Measurements from ENCODE around the gene RERG. TPM values are rescaled to one million over a fixed set of nuclear protein-coding genes. Genes with fewer than 3 reads are reported as not detected.

The RERG gene
- total RNA-seq, 2 donors from 2014 or later = not detected

DNA sequence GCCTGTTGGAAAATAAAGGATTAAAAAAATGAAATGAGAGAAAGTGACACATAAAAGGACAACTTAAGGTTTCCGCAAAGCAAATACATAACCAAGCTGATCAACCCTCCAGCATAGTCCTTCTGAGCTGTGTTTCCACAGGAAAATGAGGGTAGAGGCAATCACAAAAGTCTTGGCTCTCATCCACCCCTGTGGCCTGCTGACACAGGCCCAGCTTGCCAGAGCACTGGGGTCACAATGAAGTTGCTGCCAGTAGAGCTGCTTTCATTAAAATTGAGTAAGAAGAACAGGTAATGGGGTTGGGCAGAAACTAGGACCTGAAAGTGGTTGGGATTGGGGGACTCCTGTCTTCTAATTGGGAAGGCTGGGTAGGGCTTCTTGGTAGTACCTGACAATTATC, 65.9 kb downstream of the RERG start:
- Mint-ChIP-seq H3K4me3 (no peak overlapping the region), H3K9me3 (no peaks in the 10 kb centered on the region)

DNA sequence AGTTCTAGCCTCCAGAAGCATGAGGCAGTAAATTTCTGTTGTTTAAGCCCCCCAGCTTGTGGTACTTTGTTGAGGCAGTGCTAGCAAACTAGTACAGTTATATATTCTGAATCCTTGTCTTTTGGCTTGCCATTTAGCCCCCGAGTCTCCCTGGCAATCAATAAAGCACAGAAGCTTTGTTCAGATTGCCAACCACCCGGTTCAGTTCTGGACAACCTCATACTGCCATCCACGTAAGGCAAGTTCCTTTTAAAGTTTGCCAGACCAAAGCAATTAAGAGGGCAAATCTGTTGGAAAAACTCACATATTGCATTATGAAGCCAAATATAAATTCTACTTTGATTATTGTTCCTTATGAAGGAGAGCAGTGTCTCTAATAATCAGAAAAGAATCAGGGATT, 67.1 kb downstream of the RERG start:
- Mint-ChIP-seq H3K4me3 (no peak overlapping the region), H3K36me3 (ENCODE audit: low read depth) (no peaks in the 10 kb centered on the region), H3K9me3 (no peaks in the 10 kb centered on the region), H3K27me3 (peaks cover 22% of the 10 kb centered on the region), H3K27ac (no peak overlapping the region), H3K4me1 (no peaks in the 10 kb centered on the region)
- ATAC-seq (replicated peaks) = no peak

More for the DNA sequence above, 65.9 kb downstream of the RERG start:
- Mint-ChIP-seq H3K27me3 (peaks cover 18% of the 10 kb centered on the region), H3K27ac (no peak overlapping the region), H3K36me3 (ENCODE audit: low read depth) (no peaks in the 10 kb centered on the region), H3K4me1 (no peaks in the 10 kb centered on the region)
- no peak for ATAC-seq (replicated peaks)

DNA sequence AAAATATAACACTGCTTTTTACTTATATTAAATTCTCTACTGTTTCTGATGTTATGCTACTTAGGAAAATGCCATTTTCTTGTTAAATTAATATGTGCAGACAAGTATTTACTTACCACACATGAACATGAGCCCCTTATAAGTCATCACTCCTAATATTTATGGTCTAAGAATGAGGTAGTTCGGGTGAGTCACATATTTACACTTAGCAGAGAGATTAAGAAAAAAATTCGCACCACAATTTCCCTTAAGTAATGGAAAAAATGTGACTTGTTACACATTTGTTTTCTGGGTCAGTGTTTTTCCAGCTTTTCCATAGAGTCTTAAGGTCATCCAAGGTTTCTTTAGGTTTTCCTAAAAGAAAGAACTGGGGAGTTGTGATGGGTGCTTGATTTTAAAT, 68.3 kb downstream of the RERG start:
- H3K36me3 Mint-ChIP-seq (ENCODE audit: low read depth) = no peaks in the 10 kb centered on the region
- no peak for ATAC-seq (replicated peaks)
- no peaks in the 10 kb centered on the region for H3K9me3 Mint-ChIP-seq
- H3K27ac Mint-ChIP-seq = no peak overlapping the region
- H3K4me3 Mint-ChIP-seq = no peak overlapping the region
- no peaks in the 10 kb centered on the region for H3K4me1 Mint-ChIP-seq
- H3K27me3 Mint-ChIP-seq = peaks cover 19% of the 10 kb centered on the region

DNA sequence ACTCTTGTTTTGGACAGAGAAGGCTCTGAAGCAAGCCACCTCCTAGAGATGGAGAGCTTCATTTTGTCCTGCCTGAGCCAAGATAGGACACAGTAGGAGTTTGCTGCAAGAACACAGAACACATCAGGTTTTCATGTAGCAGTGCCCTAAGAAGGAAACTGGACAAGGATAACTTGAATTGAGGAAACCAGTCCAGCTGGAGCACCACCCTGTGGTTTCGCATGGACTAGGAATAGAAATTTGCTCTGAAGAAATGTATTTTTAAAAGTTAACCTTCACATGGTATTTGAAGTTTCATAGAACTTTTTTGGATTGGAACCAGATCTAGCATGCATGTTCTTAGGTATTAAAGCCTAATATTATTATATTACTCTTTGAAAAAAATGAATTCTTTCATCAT, 68.8 kb downstream of the RERG start:
- Mint-ChIP-seq H3K9me3 (no peaks in the 10 kb centered on the region), H3K4me3 (no peak overlapping the region), H3K4me1 (no peaks in the 10 kb centered on the region), H3K36me3 (ENCODE audit: low read depth) (no peaks in the 10 kb centered on the region), H3K27me3 (peaks cover 19% of the 10 kb centered on the region), H3K27ac (no peak overlapping the region)
- ATAC-seq (replicated peaks) = no peak

DNA sequence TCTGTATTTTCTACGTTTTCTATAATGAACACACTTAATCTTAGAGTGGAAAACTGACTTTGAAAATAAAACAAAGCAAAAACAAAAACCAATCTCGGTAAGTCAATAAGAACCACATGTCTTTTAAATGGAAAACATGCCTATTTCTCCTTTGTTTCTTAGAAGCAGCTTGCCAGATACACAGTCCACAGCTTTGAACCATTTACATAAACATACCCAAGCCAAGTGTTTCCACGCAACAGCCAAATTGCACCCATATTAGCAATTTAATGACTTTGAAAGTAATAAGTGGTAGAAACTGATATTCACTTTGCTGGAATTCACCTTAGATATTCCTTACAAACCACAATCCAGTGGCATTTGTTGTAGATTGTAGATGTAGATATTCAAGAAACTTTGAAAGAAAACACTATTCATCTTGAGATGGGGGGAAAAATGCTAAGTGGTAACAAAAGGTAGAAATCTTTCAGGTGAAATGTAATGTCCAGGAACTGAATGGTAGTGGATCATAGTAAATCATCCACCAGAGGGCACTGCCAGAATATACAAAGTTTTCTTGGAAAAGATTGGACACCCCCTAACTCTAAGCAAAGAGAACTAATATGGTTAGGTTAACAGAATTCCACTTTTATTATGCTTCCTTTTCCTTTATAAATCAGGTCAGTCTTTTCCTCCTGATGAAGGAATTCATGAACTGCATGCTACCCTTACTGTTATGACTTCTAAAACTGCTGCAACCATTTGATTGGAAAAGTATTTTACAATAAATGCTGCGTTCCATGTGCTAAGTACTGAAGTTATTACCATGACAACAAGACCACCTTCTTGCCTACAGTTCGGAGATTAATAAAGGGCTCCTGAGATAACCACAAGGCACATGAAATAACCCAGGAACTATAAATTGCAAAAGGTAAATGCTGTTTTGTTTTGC, 69.8 kb downstream of the RERG start:
- Mint-ChIP-seq H3K4me1 (no peaks in the 10 kb centered on the region), H3K27me3 (peaks cover 22% of the 10 kb centered on the region), H3K36me3 (ENCODE audit: low read depth) (no peaks in the 10 kb centered on the region), H3K27ac (no peak overlapping the region), H3K9me3 (no peaks in the 10 kb centered on the region), H3K4me3 (no peak overlapping the region)
- ATAC-seq (replicated peaks) = no peak

DNA sequence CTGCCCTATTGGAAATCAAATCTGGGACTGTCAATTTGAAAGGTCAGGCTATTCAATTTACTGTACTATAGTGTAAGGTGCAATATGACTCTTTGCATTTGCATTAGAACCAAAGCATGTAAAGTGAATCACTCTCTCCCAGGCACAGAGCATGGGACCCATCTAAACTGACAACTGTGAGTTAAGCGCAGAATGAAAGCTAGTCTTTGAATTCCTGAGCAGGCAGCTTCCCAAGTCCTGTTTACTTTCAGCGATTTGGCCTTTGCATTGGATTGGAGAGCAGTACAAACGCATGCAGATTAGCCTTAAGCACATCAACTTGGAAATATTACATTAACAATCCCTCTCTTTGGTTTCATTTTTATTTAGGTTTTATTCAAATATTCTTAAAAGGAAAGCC, 74.6 kb downstream of the RERG start:
- no peaks in the 10 kb centered on the region for H3K36me3 Mint-ChIP-seq (ENCODE audit: low read depth)
- no peaks in the 10 kb centered on the region for H3K9me3 Mint-ChIP-seq
- no peak overlapping the region for H3K4me3 Mint-ChIP-seq
- peaks cover 30% of the 10 kb centered on the region for H3K27me3 Mint-ChIP-seq
- ATAC-seq (replicated peaks) = no peak
- H3K4me1 Mint-ChIP-seq = no peaks in the 10 kb centered on the region
- no peak overlapping the region for H3K27ac Mint-ChIP-seq

DNA sequence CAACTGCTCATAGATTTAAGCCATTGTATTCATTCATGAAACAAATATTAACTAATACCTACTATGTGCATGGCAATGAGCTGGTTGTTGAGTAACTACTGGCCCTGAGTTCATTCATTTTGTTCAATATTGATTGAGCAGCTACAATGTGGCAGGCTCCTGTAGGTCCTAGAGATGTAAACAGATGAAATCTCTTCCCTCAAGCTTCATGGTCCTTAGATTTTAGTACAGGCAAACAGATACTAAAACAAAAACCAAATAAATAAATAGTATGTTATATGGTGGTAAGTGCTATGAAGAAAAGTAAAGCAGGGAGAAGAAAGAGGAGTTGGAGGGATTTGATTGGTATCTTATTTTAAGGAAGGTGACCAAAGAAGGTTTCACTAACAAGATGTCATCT, 77.8 kb downstream of the RERG start:
- Mint-ChIP-seq H3K4me3 (no peak overlapping the region), H3K9me3 (no peaks in the 10 kb centered on the region), H3K27me3 (peaks cover 40% of the 10 kb centered on the region), H3K4me1 (no peaks in the 10 kb centered on the region), H3K36me3 (ENCODE audit: low read depth) (no peaks in the 10 kb centered on the region), H3K27ac (no peak overlapping the region)
- no peak for ATAC-seq (replicated peaks)

DNA sequence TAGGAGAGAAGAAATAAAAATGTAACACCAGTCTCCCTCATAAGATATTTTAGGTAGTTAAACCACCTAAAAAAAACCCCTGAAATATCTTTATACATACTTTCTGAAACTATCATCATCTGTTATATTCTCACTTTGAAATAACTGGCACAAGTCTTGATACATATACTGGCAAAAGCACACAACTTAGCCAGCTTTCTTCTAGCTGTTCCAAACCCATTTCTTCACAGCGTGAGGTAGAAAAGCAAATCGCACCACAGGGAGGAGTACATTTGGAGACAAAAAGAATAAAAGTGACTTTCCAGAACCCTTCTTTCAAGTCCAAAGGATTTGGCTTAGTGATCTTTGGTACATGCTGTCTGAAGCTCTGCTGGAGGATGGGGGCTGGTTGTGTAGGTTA, 78.5 kb downstream of the RERG start:
- Mint-ChIP-seq H3K4me3 (no peak overlapping the region), H3K27me3 (peaks cover 46% of the 10 kb centered on the region), H3K4me1 (no peaks in the 10 kb centered on the region), H3K27ac (no peak overlapping the region), H3K36me3 (ENCODE audit: low read depth) (no peaks in the 10 kb centered on the region), H3K9me3 (no peaks in the 10 kb centered on the region)
- no peak for ATAC-seq (replicated peaks)

DNA sequence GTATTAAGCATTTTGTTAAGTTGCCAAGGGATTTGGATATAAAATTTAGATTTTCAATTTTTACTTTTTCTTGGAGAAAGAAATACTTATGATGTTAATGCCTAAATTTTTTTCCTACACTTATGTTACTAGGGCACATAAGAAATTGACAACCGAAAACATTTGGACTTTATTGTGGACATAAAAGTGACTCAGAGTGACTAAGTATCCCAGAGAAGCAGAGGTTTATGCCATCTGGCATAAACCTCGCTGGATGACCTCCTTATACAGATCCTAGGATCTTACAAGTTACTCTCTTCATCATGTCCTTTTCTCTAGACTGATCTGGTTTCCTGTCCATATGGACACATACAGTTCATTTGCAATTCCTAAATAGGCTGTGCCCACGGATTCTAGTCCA, 89.8 kb downstream of the RERG start:
- ATAC-seq (replicated peaks) = no peak
- Mint-ChIP-seq H3K27me3 (peaks cover 14% of the 10 kb centered on the region), H3K27ac (no peak overlapping the region)

DNA sequence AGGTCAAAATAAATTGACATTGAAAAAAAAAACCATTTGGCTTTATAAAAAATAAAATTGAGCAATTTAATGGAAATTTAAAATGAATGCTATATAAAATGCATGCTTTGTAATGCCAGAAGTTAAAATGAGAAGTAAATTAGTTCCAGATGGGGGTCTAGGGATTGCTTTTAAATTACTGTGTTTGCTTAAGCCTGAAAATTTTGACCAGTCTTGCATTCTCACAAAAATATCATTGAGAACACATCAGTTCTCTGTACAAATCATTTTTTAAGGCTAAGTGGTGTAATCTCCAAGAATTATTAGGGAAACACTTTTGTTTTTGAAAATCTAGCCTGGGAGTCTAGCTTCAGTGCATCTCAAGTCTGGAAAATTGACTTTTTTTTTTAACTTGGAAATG, 90.7 kb downstream of the RERG start:
- Mint-ChIP-seq H3K27ac (no peak overlapping the region), H3K36me3 (ENCODE audit: low read depth) (no peaks in the 10 kb centered on the region), H3K27me3 (peaks cover 11% of the 10 kb centered on the region), H3K9me3 (no peaks in the 10 kb centered on the region), H3K4me3 (no peak overlapping the region), H3K4me1 (no peaks in the 10 kb centered on the region)
- ATAC-seq (replicated peaks) = no peak

More for the DNA sequence above, 89.8 kb downstream of the RERG start:
- Mint-ChIP-seq H3K4me3 (no peak overlapping the region), H3K4me1 (no peaks in the 10 kb centered on the region), H3K9me3 (no peaks in the 10 kb centered on the region), H3K36me3 (ENCODE audit: low read depth) (no peaks in the 10 kb centered on the region)

DNA sequence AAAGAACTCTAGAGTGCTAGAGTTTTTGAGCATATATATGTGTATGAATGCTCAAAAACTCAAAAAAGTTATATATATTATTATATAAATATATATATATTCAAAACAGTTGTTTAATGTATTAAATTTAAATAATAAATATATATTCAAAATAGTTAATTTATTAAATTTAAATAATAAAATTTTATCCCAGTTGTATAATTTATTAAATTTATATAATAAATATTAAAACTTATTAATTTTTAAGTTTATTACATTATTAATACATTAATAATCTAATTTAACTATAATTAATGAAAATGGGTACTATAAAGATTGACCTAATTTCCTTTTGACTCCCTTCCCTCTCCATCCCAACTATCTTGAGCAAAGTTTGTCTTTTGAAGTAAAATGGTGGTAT, 97.8 kb downstream of the RERG start:
- no peak overlapping the region for H3K27ac Mint-ChIP-seq

DNA sequence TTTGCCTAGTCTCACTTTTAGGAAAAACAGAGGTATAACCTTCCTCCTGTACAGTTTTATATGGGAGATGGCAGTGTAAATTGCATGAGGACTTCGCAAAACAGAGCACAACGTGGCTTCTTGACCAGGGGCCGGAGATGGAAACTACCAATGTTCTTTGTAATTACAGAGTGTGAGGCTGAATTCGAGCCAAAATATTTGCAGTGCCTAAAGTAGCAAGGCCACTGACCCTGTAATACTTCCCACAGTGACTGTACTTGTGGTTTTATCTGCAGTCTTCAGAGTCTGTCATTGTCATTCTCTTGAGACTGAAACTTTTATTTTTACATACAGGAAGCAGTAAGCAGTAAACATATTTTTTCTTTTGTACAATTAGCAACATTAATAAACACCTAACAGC, 98.9 kb downstream of the RERG start:
- no peak for ATAC-seq (replicated peaks)
- Mint-ChIP-seq H3K36me3 (ENCODE audit: low read depth) (no peaks in the 10 kb centered on the region), H3K27ac (no peak overlapping the region), H3K4me1 (no peaks in the 10 kb centered on the region), H3K9me3 (no peaks in the 10 kb centered on the region), H3K4me3 (no peak overlapping the region), H3K27me3 (peaks cover 12% of the 10 kb centered on the region)

More for the DNA sequence above, 97.8 kb downstream of the RERG start:
- ATAC-seq (replicated peaks) = no peak
- no peaks in the 10 kb centered on the region for H3K4me1 Mint-ChIP-seq
- no peaks in the 10 kb centered on the region for H3K36me3 Mint-ChIP-seq (ENCODE audit: low read depth)
- no peaks in the 10 kb centered on the region for H3K9me3 Mint-ChIP-seq
- H3K27me3 Mint-ChIP-seq = peaks cover 9% of the 10 kb centered on the region
- H3K4me3 Mint-ChIP-seq = no peak overlapping the region

DNA sequence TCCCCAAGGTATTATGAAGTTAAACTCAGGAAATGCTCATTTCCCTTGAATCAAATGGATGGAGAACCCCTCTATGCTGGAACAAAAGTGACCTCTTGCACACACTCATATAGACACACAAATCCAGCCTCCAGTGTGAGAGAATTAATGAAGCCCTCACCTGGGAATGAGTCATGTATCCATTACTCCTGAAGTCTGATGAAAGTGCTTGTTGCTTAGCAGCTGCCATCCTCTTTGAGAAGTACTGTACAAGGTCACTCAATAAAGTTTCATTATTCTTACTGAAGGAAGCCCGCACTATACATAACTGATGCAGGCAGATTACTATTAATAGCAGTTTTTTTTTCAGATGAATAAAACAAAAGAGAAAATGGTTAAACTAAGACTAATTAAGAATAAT, 102.3 kb downstream of the RERG start:
- no peak for ATAC-seq (replicated peaks)
- H3K9me3 Mint-ChIP-seq = no peaks in the 10 kb centered on the region
- no peak overlapping the region for H3K4me3 Mint-ChIP-seq
- no peaks in the 10 kb centered on the region for H3K4me1 Mint-ChIP-seq
- no peaks in the 10 kb centered on the region for H3K36me3 Mint-ChIP-seq (ENCODE audit: low read depth)
- peaks cover 12% of the 10 kb centered on the region for H3K27me3 Mint-ChIP-seq
- H3K27ac Mint-ChIP-seq = no peak overlapping the region

DNA sequence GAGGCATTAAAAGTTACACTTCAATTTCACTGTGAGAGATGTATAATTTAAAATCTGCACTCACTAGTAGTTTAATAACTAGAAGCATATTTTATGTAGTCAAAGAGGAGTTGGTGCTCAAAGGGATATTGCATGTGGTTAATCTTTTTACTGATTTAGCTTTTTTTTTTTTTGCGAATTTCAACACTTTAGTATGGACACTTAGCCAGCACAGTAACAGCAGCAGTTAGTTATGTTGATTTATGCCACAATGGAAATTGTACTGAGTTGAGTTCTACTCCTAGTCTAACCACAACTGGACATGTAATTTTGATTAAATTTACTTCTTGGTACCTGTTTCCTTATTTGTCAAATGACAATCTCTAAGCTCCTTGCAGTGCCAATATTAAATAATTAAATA, 104.2 kb downstream of the RERG start:
- ATAC-seq (replicated peaks) = no peak
- Mint-ChIP-seq H3K36me3 (ENCODE audit: low read depth) (no peaks in the 10 kb centered on the region), H3K4me1 (no peaks in the 10 kb centered on the region), H3K27me3 (peaks cover 17% of the 10 kb centered on the region), H3K27ac (no peak overlapping the region), H3K4me3 (no peak overlapping the region), H3K9me3 (no peaks in the 10 kb centered on the region)

DNA sequence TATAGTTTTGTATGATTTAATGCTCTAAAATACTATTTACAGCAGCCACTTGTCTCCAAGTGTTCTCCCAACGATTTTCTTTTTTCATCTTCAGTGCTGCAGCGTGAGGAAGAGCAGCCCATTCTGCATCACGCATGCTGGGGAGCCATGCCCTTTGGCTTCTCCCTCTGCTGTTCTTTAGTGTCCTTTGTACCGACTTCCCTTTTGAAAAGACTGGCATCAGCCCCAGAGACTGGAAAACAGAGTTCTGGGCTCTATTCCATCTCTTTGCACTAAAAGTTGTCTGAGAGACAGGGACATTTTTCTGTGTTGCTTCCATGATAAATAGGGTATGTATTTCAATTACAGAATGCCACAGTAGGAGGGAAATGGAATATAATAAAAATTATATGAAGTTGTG, 105.1 kb downstream of the RERG start:
- H3K9me3 Mint-ChIP-seq = no peaks in the 10 kb centered on the region
- no peak overlapping the region for H3K27ac Mint-ChIP-seq
- ATAC-seq (replicated peaks) = no peak
- no peaks in the 10 kb centered on the region for H3K36me3 Mint-ChIP-seq (ENCODE audit: low read depth)
- no peak overlapping the region for H3K4me3 Mint-ChIP-seq
- H3K27me3 Mint-ChIP-seq = peaks cover 21% of the 10 kb centered on the region
- H3K4me1 Mint-ChIP-seq = no peaks in the 10 kb centered on the region
